Peyer's patch (tissue), 4 donors: ENCODE results near the gene IDE.

ENCODE experiments used
- POLR2A ChIP-seq, 2 donors: fragments of 450-650 bp; IDR thresholded peaks; one replicate each; pipeline ENCODE4 v1.5.1; 2017; ENCODE audit warnings: antibody characterized with exemption in 2 of 2, mild to moderate bottlenecking in 2 of 2, moderate library complexity in 2 of 2
- TF ChIP-seq, protein P1 (sequence below), 6 experiments: fragments of 450-650 bp in 4 of 6; fragments of 200-600 bp in 2 of 6; sonication (generic) in 1 of 6; IDR thresholded peaks; one replicate each; pipeline ENCODE4 v1.5.1; 2017 to 2019; ENCODE audit warnings: antibody characterized with exemption in 6 of 6, mild to moderate bottlenecking in 3 of 6, moderate library complexity in 1 of 6

DNA sequence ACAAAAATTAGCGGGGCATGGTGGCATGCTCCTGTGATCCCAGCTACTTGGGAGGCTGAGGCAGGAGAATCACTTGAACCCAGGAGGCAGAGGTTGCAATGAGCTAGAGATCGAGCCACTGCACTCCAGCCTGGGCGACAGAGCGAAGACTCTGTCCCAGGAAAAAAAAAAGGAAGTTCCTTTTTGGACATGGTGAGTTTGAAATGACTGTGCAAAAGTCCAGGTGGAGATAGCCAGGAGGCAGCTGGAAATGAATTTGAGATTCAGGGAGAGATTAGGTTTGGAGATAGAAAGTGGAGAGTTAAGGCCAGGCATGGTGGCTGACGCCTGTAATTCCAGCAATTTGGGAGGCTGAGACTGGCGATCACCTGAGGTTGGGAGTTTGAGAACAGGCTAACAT is 143.8 kb downstream of the IDE start:
- TF ChIP-seq, protein P1, sequence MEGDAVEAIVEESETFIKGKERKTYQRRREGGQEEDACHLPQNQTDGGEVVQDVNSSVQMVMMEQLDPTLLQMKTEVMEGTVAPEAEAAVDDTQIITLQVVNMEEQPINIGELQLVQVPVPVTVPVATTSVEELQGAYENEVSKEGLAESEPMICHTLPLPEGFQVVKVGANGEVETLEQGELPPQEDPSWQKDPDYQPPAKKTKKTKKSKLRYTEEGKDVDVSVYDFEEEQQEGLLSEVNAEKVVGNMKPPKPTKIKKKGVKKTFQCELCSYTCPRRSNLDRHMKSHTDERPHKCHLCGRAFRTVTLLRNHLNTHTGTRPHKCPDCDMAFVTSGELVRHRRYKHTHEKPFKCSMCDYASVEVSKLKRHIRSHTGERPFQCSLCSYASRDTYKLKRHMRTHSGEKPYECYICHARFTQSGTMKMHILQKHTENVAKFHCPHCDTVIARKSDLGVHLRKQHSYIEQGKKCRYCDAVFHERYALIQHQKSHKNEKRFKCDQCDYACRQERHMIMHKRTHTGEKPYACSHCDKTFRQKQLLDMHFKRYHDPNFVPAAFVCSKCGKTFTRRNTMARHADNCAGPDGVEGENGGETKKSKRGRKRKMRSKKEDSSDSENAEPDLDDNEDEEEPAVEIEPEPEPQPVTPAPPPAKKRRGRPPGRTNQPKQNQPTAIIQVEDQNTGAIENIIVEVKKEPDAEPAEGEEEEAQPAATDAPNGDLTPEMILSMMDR (IDR thresholded peaks at IDR 0.05): no peak
- TF ChIP-seq POLR2A (IDR thresholded peaks at IDR 0.05): no peak
